Mesendoderm (in vitro differentiated cells): ENCODE measurements around the gene TOMM7.
A peak's percentile ranks its signal among the peaks of the same experiment; 100 is the strongest.

Experiments used
- DNase-seq: peaks from one replicate; pipeline ENCODE4 v3.0.0; 2013
- H2AK5ac ChIP-seq: 2 replicates; pipeline ENCODE4 v1.6.1; 2013; ENCODE audit warnings: low read length, inconsistent platforms
- H2BK120ac ChIP-seq: 2 replicates; pipeline ENCODE4 v1.6.1; 2013; ENCODE audit warnings: low read depth, mild to moderate bottlenecking, low read length, moderate library complexity, mixed read lengths
- H2BK15ac ChIP-seq: replicated peaks from 2 replicates; pipeline ENCODE4 v1.6.1; 2013; ENCODE audit warnings: low read depth, mild to moderate bottlenecking, moderate library complexity
- H2BK5ac ChIP-seq: 2 replicates; pipeline ENCODE4 v1.6.1; 2013; ENCODE audit warnings: low read length, inconsistent platforms
- H3K18ac ChIP-seq: 2 replicates; pipeline ENCODE4 v1.6.1; 2013; ENCODE audit warnings: mild to moderate bottlenecking, low read length, mixed read lengths
- H3K23ac ChIP-seq: one replicate; pipeline ENCODE4 v1.6.1; 2013; ENCODE audit warnings: low read length
- H3K27ac ChIP-seq: 2 replicates; pipeline ENCODE4 v1.5.1; 2013; ENCODE audit warnings: low read depth, mild to moderate bottlenecking, inconsistent platforms, low read length, moderate library complexity
- H3K27me3 ChIP-seq: 2 replicates; pipeline ENCODE4 v1.6.1; 2013; ENCODE audit warnings: low read length, control low read depth, mild to moderate bottlenecking, inconsistent platforms; ENCODE audit not compliant: insufficient read depth, poor library complexity
- H3K36me3 ChIP-seq: 2 replicates; pipeline ENCODE4 v1.6.1; 2013; ENCODE audit warnings: low read length, inconsistent platforms; ENCODE audit not compliant: control insufficient read depth, insufficient read depth
- H3K4ac ChIP-seq: one replicate; pipeline ENCODE4 v1.6.1; 2013; ENCODE audit warnings: low read depth, mild to moderate bottlenecking, low read length, moderate library complexity
- H3K4me1 ChIP-seq: 2 replicates; pipeline ENCODE4 v1.6.1; 2013; ENCODE audit warnings: low read depth, low read length, inconsistent platforms; ENCODE audit not compliant: control insufficient read depth
- H3K4me2 ChIP-seq: 2 replicates; pipeline ENCODE4 v1.6.1; 2013; ENCODE audit warnings: low read length
- H3K4me3 ChIP-seq: 2 replicates; pipeline ENCODE4 v1.5.1; 2013; ENCODE audit warnings: mild to moderate bottlenecking, low read length
- H3K56ac ChIP-seq: one replicate; pipeline ENCODE4 v1.6.1; 2013; ENCODE audit warnings: low read length
- H3K79me1 ChIP-seq: 2 replicates; pipeline ENCODE4 v1.6.1; 2013; ENCODE audit warnings: low read length, inconsistent platforms
- H3K79me2 ChIP-seq: 2 replicates; pipeline ENCODE4 v1.6.1; 2013; ENCODE audit warnings: mild to moderate bottlenecking, low read length; ENCODE audit not compliant: control insufficient read depth, insufficient read depth
- H3K9ac ChIP-seq: 2 replicates; pipeline ENCODE4 v1.6.1; 2013; ENCODE audit warnings: low read length, inconsistent platforms
- H4K5ac ChIP-seq: one replicate; pipeline ENCODE4 v1.6.1; 2013; ENCODE audit warnings: low read length
- H4K8ac ChIP-seq: one replicate; pipeline ENCODE4 v1.6.1; 2013; ENCODE audit warnings: low read depth, mild to moderate bottlenecking, control low read depth, low read length, moderate library complexity
- WGBS: extraction: QIAGEN DNeasy Blood & Tissue Kit; methylation state at CpG from one replicate; pipeline ENCODE4 v1.1.7; 2013; ENCODE audit warnings: low lambda C conversion rate, missing lambda C conversion rate; ENCODE audit not compliant: insufficient coverage; ENCODE audit errors: extremely low coverage; 5-methylcytosine and 5-hydroxymethylcytosine counted together
- small RNA-seq: library from polyadenylated mRNA; stranded (forward); fragments of <200 nt; extraction: miRNeasy Mini kit (QIAGEN cat#:217004); gene quantifications from one replicate; pipeline ENCODE3, GENCODE V24; 2013; ENCODE audit not compliant: insufficient read depth

Gene TOMM7

DNA sequence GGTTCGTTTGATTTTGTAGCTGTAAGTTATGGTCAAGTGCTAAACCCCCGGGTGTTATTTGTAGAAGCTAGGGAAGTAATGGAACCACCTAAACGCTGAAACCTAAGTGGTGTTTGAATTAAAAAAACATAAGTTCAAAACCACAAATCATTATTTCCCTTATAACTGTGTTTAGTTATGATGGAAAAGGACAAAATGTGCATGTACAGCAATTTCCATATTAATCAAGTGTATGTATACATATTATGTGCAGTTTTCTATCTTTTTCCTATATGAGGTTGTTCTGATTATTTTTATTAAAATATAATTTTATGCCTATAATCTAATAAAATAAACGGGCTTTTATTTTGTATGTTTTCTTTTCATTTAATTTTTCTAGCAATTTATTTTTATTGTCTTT is 49.8 kb downstream of the TOMM7 start:
- no peaks in the 10 kb centered on the region for H3K4me1 ChIP-seq
- H2BK5ac ChIP-seq: no peak overlapping the region
- no peak overlapping the region for H4K8ac ChIP-seq
- H2BK15ac ChIP-seq: no peak overlapping the region
- no peak overlapping the region for H3K56ac ChIP-seq
- no CpG with 5 or more reads among the region's 4 CpGs for WGBS
- no peak overlapping the region for H3K23ac ChIP-seq
- H2BK120ac ChIP-seq: no peak overlapping the region
- H3K27ac ChIP-seq: no peak overlapping the region
- no peak overlapping the region for H3K4me3 ChIP-seq
- H3K36me3 ChIP-seq: no peaks in the 10 kb centered on the region
- H3K79me1 ChIP-seq: no peaks in the 10 kb centered on the region
- H3K4me2 ChIP-seq: no peak overlapping the region
- no peaks in the 10 kb centered on the region for H3K27me3 ChIP-seq
- H2AK5ac ChIP-seq: no peak overlapping the region
- H4K5ac ChIP-seq: no peak overlapping the region
- no peak overlapping the region for H3K4ac ChIP-seq
- no peak for DNase-seq
- H3K9ac ChIP-seq: no peak overlapping the region
- H3K18ac ChIP-seq: no peak overlapping the region
- H3K79me2 ChIP-seq: no peaks in the 10 kb centered on the region

- no peaks in the 10 kb centered on the region for H3K4me1 ChIP-seq
- H3K36me3 ChIP-seq: no peaks in the 10 kb centered on the region
- no peak overlapping the region for H4K5ac ChIP-seq
- H3K4me3 ChIP-seq: no peak overlapping the region
- H3K56ac ChIP-seq: no peak overlapping the region
- no peaks in the 10 kb centered on the region for H3K79me2 ChIP-seq
- no peak for DNase-seq
- H3K9ac ChIP-seq: no peak overlapping the region
- no peak overlapping the region for H2AK5ac ChIP-seq
- no peak overlapping the region for H3K27ac ChIP-seq
- no CpG with 5 or more reads among the region's 4 CpGs for WGBS
- H2BK5ac ChIP-seq: no peak overlapping the region
- no peak overlapping the region for H2BK120ac ChIP-seq
- H3K23ac ChIP-seq: no peak overlapping the region
- H3K79me1 ChIP-seq: no peaks in the 10 kb centered on the region
- no peak overlapping the region for H3K4ac ChIP-seq
- no peak overlapping the region for H3K18ac ChIP-seq
- H4K8ac ChIP-seq: no peak overlapping the region
- H3K27me3 ChIP-seq: no peaks in the 10 kb centered on the region
- H2BK15ac ChIP-seq: no peak overlapping the region
- H3K4me2 ChIP-seq: no peak overlapping the region
Measured at GRCh38 chr7:22771872-22772228, 50.8 kb downstream of the TOMM7 start.

DNA sequence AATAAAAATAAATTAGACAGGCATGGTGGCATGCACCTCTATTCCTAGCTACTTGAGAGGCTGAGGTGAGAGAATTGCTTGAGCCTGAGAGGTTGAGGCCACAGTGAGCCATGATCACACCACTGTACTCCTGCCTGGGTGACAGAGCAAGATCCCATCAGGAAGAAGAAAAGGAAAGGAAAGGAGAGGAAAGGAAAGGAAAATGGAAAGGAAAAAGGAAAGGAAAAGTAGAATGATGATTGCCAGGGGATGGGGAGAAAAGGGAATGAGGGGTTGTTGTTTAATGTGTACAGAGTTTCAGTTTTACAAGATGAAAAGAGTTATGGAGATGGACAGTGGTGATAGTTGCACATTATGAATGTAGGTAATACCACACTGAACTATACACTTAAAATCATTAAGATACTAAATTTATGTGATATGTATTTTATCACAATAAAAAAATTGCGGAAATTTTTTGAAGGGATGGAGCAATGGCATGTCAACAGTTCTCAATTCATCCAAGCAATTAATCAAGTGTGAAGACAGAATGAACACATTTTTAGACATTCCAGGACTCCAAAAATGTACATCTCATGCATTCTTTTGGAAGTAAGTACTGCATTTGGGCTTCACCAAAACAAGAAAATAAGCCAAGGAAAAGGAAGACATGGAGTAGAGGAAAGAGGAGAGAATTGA is 51.3 kb downstream of the TOMM7 start:
- H3K18ac ChIP-seq: no peak overlapping the region
- H2AK5ac ChIP-seq: no peak overlapping the region
- no peak overlapping the region for H3K56ac ChIP-seq
- no CpG with 5 or more reads among the region's 1 CpG for WGBS
- no peak overlapping the region for H4K5ac ChIP-seq
- no peak overlapping the region for H3K4me3 ChIP-seq
- H2BK120ac ChIP-seq: no peak overlapping the region
- H3K79me1 ChIP-seq: no peaks in the 10 kb centered on the region
- H3K23ac ChIP-seq: no peak overlapping the region
- no peak overlapping the region for H2BK15ac ChIP-seq
- no peak overlapping the region for H3K4ac ChIP-seq
- H3K36me3 ChIP-seq: no peaks in the 10 kb centered on the region
- H2BK5ac ChIP-seq: no peak overlapping the region
- H3K4me2 ChIP-seq: no peak overlapping the region
- no peak for DNase-seq
- H3K79me2 ChIP-seq: no peaks in the 10 kb centered on the region
- H3K27ac ChIP-seq: no peak overlapping the region
- no peaks in the 10 kb centered on the region for H3K4me1 ChIP-seq
- H3K27me3 ChIP-seq: no peaks in the 10 kb centered on the region
- H4K8ac ChIP-seq: no peak overlapping the region
- no peak overlapping the region for H3K9ac ChIP-seq

GRCh38 chr7:22765609-22766008 is 57.0 kb downstream of the TOMM7 start:
- Histone ChIP-seq H3K4ac (no peak overlapping the region), H2BK15ac (no peak overlapping the region), H3K4me1 (no peaks in the 10 kb centered on the region), H3K79me1 (no peaks in the 10 kb centered on the region), H3K9ac (no peak overlapping the region), H4K8ac (no peak overlapping the region), H3K18ac (no peak overlapping the region), H2AK5ac (no peak overlapping the region), H3K4me2 (no peak overlapping the region), H3K79me2 (no peaks in the 10 kb centered on the region), H3K27me3 (no peaks in the 10 kb centered on the region), H3K4me3 (no peak overlapping the region), H2BK120ac (no peak overlapping the region), H3K23ac (no peak overlapping the region), H4K5ac (no peak overlapping the region), H3K56ac (no peak overlapping the region), H2BK5ac (no peak overlapping the region), H3K36me3 (no peaks in the 10 kb centered on the region), H3K27ac (no peak overlapping the region)
- WGBS: no CpG with 5 or more reads among the region's 4 CpGs
- DNase-seq: no peak

Small RNA genes within 50 kb of the gene (small RNA-seq; reads per million reads assigned to genes)
- gene SNORD93: 7,333 reads per million, percentile 100 among the genes with 10 or more reads in this experiment
